ENCODE data around the gene USP31. TPM values are rescaled to one million over a fixed set of nuclear protein-coding genes. Genes with fewer than 3 reads are reported as not detected.

USP31 gene
- total RNA-seq (2014; rRNA removed; shearing (Covaris generic)) = 5.9 and 6.5 TPM in 2 replicates

- DNase-seq (ENCODE audit: low read depth) = peak; percentile 93
Measured at GRCh38 chr16:23149267-23149992, at the start of gene USP31. Gene USP31 (minus strand): TSS chr16:23149452. CDS start chr16:23149270, 182 bp downstream.

GRCh38 chr16:23196539-23196938 lies 47.3 kb upstream of the USP31 start:
- no peak for DNase-seq (ENCODE audit: low read depth)

- DNase-seq (ENCODE audit: low read depth) = no peak
Measured at GRCh38 chr16:23195366-23195978, 46.2 kb upstream of the USP31 start.

GRCh38 chr16:23194497-23195221 lies 45.4 kb upstream of the USP31 start:
- DNase-seq (ENCODE audit: low read depth) = no peak

GRCh38 chr16:23188911-23189310 lies 39.7 kb upstream of the USP31 start:
- DNase-seq (ENCODE audit: low read depth) = no peak

GRCh38 chr16:23187341-23187740 lies 38.1 kb upstream of the USP31 start:
- DNase-seq (ENCODE audit: low read depth) = no peak

- no peak for DNase-seq (ENCODE audit: low read depth)
Measured at GRCh38 chr16:23186171-23186570, 36.9 kb upstream of the USP31 start.

- DNase-seq (ENCODE audit: low read depth) = no peak
Measured at GRCh38 chr16:23185656-23186055, 36.4 kb upstream of the USP31 start.

- DNase-seq (ENCODE audit: low read depth) = no peak
Measured at GRCh38 chr16:23183543-23183862, 34.3 kb upstream of the USP31 start.

- DNase-seq (ENCODE audit: low read depth) = no peak
Measured at GRCh38 chr16:23182679-23183542, 33.7 kb upstream of the USP31 start, which contains the start of gene SCNN1G. Gene SCNN1G (plus strand): TSS chr16:23182745. CDS start chr16:23186272, 3,527 bp downstream.

GRCh38 chr16:23182206-23182678 lies 33.0 kb upstream of the USP31 start:
- peak; percentile 37 for DNase-seq (ENCODE audit: low read depth)

- DNase-seq (ENCODE audit: low read depth) = no peak
Measured at GRCh38 chr16:23181506-23181905, 32.3 kb upstream of the USP31 start.

- no peak for DNase-seq (ENCODE audit: low read depth)
Measured at GRCh38 chr16:23175651-23176050, 26.4 kb upstream of the USP31 start.

- DNase-seq (ENCODE audit: low read depth) = peak; percentile 20
Measured at GRCh38 chr16:23174622-23175021, 25.4 kb upstream of the USP31 start.

- no peak for DNase-seq (ENCODE audit: low read depth)
Measured at GRCh38 chr16:23172994-23173393, 23.7 kb upstream of the USP31 start.

GRCh38 chr16:23172583-23172982 lies 23.3 kb upstream of the USP31 start:
- DNase-seq (ENCODE audit: low read depth) = no peak

GRCh38 chr16:23164736-23165135 lies 15.5 kb upstream of the USP31 start:
- DNase-seq (ENCODE audit: low read depth) = no peak

- DNase-seq (ENCODE audit: low read depth) = no peak
Measured at GRCh38 chr16:23163921-23164320, 14.7 kb upstream of the USP31 start.

- DNase-seq (ENCODE audit: low read depth) = no peak
Measured at GRCh38 chr16:23160574-23160973, 11.3 kb upstream of the USP31 start.

GRCh38 chr16:23160082-23160481 lies 10.8 kb upstream of the USP31 start:
- DNase-seq (ENCODE audit: low read depth) = peak; percentile 11

- DNase-seq (ENCODE audit: low read depth) = no peak
Measured at GRCh38 chr16:23158114-23158513, 8.9 kb upstream of the USP31 start.
